KOPT-K1 (cell line): ENCODE measurements around the gene TACC3.

Experiments
- H3K27ac ChIP-seq: fragments of 200-600 bp; sonication (generic); 2 replicates; pipeline ENCODE4 v1.5.1; 2016; ENCODE audit warnings: antibody characterized with exemption, mild to moderate bottlenecking, low read depth, low read length; ENCODE audit not compliant: poor library complexity, severe bottlenecking
- H3K36me3 ChIP-seq: fragments of 200-600 bp; sonication (generic); 2 replicates; pipeline ENCODE4 v1.5.1; 2017; ENCODE audit warnings: antibody characterized with exemption, mild to moderate bottlenecking, low read length, moderate library complexity; ENCODE audit not compliant: insufficient read depth
- H3K9me3 ChIP-seq: fragments of 200-600 bp; sonication (generic); 2 replicates; pipeline ENCODE4 v1.5.1; 2017; ENCODE audit warnings: antibody characterized with exemption, low read length, mild to moderate bottlenecking; ENCODE audit not compliant: insufficient read depth, poor library complexity, severe bottlenecking

The TACC3 gene

GRCh38 chr4:1754336-1754735, 33.0 kb downstream of the TACC3 start:
- Histone ChIP-seq H3K36me3 (no peaks in the 10 kb centered on the region), H3K9me3 (no peaks in the 10 kb centered on the region), H3K27ac (no peak overlapping the region)

- no peak overlapping the region for H3K27ac ChIP-seq
- H3K36me3 ChIP-seq: no peaks in the 10 kb centered on the region
- H3K9me3 ChIP-seq: no peaks in the 10 kb centered on the region
Observed at GRCh38 chr4:1755297-1755696, 34.0 kb downstream of the TACC3 start.

GRCh38 chr4:1756079-1756478, 34.8 kb downstream of the TACC3 start:
- Histone ChIP-seq H3K27ac (no peak overlapping the region), H3K36me3 (no peaks in the 10 kb centered on the region), H3K9me3 (no peaks in the 10 kb centered on the region)

- Histone ChIP-seq H3K36me3 (no peaks in the 10 kb centered on the region), H3K9me3 (no peaks in the 10 kb centered on the region), H3K27ac (no peak overlapping the region)
Observed at GRCh38 chr4:1756893-1757779, 35.8 kb downstream of the TACC3 start.

- H3K27ac ChIP-seq: no peak overlapping the region
- no peaks in the 10 kb centered on the region for H3K9me3 ChIP-seq
- H3K36me3 ChIP-seq: no peaks in the 10 kb centered on the region
Observed at GRCh38 chr4:1757836-1758235, 36.5 kb downstream of the TACC3 start.

- no peaks in the 10 kb centered on the region for H3K9me3 ChIP-seq
Observed at GRCh38 chr4:1758306-1759121, 37.2 kb downstream of the TACC3 start.

GRCh38 chr4:1759170-1759817, 38.0 kb downstream of the TACC3 start:
- Histone ChIP-seq H3K27ac (no peak overlapping the region), H3K9me3 (no peaks in the 10 kb centered on the region), H3K36me3 (no peaks in the 10 kb centered on the region)

More at GRCh38 chr4:1758306-1759121, 37.2 kb downstream of the TACC3 start:
- H3K36me3 ChIP-seq: no peaks in the 10 kb centered on the region
- no peak overlapping the region for H3K27ac ChIP-seq

GRCh38 chr4:1759818-1760223, 38.5 kb downstream of the TACC3 start:
- no peaks in the 10 kb centered on the region for H3K36me3 ChIP-seq
- H3K27ac ChIP-seq: no peak overlapping the region
- no peaks in the 10 kb centered on the region for H3K9me3 ChIP-seq

- no peak overlapping the region for H3K27ac ChIP-seq
- no peaks in the 10 kb centered on the region for H3K36me3 ChIP-seq
- H3K9me3 ChIP-seq: no peaks in the 10 kb centered on the region
Observed at GRCh38 chr4:1760521-1761071, 39.3 kb downstream of the TACC3 start.

- H3K27ac ChIP-seq: no peak overlapping the region
- no peaks in the 10 kb centered on the region for H3K36me3 ChIP-seq
- H3K9me3 ChIP-seq: no peaks in the 10 kb centered on the region
Observed at GRCh38 chr4:1761130-1761689, 39.9 kb downstream of the TACC3 start.

- Histone ChIP-seq H3K36me3 (no peaks in the 10 kb centered on the region), H3K9me3 (no peaks in the 10 kb centered on the region), H3K27ac (no peak overlapping the region)
Observed at GRCh38 chr4:1762264-1763010, 41.1 kb downstream of the TACC3 start.

GRCh38 chr4:1763070-1763549, 41.8 kb downstream of the TACC3 start:
- H3K27ac ChIP-seq: no peak overlapping the region
- no peaks in the 10 kb centered on the region for H3K9me3 ChIP-seq
- no peaks in the 10 kb centered on the region for H3K36me3 ChIP-seq

GRCh38 chr4:1763550-1764080, 42.3 kb downstream of the TACC3 start:
- Histone ChIP-seq H3K9me3 (no peaks in the 10 kb centered on the region), H3K27ac (no peak overlapping the region), H3K36me3 (no peaks in the 10 kb centered on the region)

- H3K36me3 ChIP-seq: no peaks in the 10 kb centered on the region
- H3K9me3 ChIP-seq: no peaks in the 10 kb centered on the region
- H3K27ac ChIP-seq: no peak overlapping the region
Observed at GRCh38 chr4:1764670-1765069, 43.3 kb downstream of the TACC3 start.
